GM18870 (cell line): Measurements from ENCODE around the gene CPNE5.
"Not testable (repeated sequence)": the region's sequence is repeated elsewhere in the genome, so short reads cannot be mapped to it uniquely, and the experiment has no call there.

Experiments used
- ATAC-seq: cut with Tn5 transposase; IDR thresholded peaks from one replicate; pipeline ENCODE4 v1.9.1; 2021; ENCODE audit warnings: moderate library complexity; ENCODE audit not compliant: unreplicated experiment

CPNE5 gene

DNA sequence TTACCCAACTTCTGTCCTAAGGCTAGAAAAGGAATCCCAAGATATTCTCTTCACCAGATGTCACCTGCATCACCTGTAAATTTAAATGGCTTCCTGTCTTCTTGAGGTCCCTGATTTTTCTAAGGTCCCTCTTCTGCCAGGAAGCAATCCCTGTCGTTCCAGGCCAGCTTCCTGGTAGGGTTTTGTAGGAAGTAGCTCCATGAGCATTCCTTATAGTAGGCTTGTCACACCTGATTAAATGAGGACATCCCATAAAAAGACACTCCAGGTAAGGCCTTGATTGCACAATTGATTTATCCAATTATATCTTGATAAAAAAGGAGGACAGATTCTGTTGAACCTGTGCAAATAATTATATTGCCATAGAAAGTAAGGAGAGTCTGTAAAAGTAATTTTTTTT is 132.9 kb downstream of the CPNE5 start:
- ATAC-seq: no peak

DNA sequence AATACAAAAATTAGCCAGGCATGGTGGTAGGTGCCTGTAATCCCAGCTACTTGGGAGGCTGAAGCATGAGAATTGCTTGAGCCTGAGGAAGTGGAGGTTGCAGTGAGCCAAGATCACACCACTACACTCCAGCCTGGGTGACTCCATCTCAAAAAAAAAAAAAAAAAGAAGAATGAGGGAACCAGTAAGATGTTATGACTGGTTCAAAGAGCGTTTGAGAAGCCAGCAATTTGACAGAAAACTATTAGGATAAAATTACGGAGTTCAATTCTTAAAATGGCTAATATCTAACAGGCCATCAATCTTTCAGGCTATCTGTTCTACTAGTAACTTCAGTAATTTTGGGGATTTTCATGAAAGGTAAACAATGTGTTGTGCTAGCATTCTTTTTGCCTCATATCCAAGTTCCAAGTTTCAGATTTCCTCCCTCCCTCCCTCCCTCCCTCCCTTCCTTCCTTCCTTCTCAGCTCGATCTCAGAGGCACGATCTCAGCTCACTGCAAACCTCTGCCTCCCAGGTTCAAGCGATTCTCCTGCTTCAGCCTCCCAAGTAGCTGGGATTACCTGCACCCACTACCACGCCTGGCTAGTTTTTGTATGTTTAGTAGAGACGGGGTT is 134.2 kb downstream of the CPNE5 start:
- not testable (repeated sequence) for ATAC-seq

DNA sequence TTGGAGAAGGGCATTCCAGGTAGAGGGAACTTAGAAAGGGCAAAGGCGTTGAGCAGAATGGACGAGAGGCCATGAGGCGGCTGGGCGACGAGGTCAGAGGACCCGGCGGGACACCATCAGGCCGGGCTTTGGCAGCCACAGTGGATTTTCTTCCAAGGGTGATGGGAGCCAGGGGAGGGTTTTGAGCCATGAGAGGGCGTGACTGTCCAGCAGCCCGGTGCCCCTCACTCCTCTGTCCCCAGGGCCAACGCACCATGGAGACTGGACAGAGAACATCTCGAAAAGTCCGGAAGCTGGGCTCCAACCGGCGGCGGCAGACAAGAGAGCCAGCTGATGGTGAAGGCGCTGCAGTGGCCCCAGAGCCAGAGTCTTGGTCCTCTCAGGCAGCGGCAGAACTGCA is 135.3 kb downstream of the CPNE5 start:
- no peak for ATAC-seq

DNA sequence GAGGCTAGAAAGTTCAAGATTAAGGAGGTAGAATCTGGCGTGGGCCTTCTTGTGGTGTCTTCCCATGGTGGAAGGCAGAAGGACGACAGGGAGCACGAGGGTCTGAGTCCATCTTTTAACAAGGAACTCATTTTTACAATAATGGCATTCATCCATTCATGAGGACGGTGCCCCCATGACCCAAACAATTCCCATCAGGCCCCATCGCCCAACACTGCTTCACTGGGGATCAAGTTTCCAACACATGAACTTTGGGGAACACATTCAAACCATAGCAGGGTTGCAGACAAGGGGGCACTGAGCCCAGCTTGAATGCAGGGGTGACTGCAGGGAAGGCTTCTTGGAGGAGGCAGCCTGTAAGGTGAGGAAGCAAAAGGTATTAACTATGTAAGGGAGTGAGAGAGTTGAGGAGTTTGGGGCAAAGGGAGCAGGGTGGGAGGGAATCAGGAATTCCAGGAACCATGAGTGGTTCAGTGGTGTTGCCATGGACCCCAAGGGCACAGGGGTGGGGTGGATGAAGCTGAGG is 136.1 kb downstream of the CPNE5 start:
- no peak for ATAC-seq

DNA sequence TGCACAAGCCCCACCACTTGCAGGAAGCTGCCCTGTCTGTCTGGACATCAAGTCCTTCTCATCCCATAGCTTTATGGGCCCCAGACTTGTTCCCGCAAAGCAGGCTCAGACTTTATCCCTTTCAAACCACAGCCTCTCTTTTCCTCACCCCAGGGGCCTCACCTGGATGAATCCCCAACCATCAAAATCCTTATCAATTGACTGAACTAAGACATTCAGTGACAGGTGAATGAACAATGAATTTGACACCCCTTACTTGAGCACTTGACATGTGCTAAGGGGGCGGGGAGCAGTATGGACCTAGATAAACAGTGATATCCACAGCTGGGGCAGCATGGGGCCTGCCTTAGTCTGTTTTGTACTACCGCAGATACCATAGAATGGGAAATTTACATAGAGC is 136.6 kb downstream of the CPNE5 start:
- no peak for ATAC-seq

DNA sequence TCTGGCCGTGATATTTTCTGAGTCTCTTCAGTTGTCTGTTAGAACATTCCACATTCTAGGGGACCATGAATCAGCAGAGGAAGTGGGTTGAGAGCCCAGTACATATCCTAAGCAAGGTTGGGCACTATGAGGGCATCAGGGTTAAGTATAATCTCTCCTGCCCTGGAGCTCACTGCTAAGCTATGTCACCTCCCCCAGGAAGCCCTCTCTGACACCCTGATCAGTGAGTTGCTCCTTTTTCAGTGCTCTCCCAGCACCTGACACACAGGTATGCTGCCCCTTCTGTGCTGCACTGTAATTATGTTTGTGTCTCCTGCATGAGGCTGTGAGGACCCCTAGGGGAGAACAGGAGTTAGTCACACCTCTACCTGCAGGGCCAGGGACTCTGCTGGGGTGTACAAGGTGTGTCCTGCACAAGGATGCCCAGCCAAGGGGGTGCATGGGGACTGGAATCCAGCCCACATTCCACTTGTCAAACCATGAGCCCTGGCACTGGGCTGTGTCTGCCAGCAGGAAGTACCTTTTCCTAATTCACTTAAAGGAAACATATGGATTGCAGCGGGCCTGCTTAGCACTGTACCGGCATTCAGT is 137.7 kb downstream of the CPNE5 start:
- ATAC-seq: no peak

DNA sequence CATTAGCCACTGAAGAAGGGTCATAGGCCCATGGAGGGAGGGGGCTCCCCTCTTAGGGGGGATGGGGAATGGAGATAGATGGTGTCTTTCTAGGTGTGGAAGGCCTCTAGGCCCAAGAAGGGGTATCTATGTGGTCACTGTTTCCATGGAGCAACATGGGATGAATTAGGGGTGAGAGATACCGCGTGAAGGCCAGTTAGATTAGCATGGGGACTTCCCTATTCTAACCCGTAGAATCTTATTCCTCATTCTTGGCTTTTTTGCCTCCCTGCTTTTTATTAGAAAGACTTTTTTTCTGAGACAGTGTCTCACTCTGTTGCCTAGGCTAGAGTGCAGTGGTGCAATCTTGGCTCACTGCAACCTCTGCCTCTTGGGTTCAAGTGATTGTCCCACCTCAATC is 138.4 kb downstream of the CPNE5 start:
- ATAC-seq: no peak

DNA sequence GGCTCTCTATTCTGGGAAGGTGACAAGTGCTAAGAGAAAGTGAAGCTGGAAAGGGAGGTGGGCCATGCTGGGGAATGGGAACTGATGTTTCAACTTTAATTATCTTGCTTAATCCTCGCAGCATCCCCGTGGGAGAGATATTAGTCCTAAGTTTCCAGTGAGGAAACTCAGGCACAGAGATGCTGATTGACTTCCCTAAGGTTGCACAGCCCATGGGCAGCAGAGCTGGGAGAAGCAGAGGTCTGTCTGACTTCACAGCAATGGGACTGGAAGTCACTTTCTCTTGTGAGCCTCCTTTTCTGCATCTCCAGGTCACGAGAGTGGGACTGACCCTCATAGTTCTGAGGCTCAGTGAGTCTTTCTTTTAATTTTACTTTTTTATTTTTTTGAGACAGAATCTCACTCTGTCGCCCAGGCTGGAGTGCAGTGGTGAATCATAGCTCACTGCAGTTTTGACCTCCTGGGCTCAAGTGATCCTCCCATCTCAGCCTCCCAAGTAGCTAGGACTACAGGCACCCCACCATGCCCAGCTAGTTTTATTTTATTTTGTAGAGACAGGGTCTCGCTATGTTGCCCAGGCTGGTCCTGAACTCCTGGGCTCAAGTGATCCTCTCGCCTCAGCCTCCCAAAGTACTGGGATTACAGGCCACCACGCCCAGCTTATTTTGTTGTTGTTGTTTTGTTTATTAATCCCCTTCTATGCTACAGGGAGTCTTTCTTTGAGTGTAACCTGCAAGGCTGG is 139.0 kb downstream of the CPNE5 start:
- ATAC-seq: no peak

DNA sequence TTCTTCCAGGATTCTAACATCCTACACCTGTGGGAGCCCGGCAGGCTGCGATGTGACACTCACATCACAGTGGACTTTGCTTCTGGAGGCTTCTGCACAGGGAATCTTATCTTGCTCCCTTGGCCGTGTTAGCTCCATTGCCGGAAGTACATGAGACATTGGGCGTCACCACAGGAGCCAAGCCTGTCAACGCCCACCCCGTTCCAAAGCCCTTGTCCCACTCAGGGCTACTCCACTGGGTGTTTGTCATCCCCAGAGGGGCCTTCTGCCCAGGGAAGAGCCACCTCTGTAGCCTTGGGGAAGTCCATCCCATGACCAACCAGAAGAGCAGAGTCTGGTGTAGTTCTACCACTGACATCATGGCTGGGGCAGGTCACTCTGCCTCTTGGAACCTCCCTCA is 139.9 kb downstream of the CPNE5 start:
- ATAC-seq: no peak

DNA sequence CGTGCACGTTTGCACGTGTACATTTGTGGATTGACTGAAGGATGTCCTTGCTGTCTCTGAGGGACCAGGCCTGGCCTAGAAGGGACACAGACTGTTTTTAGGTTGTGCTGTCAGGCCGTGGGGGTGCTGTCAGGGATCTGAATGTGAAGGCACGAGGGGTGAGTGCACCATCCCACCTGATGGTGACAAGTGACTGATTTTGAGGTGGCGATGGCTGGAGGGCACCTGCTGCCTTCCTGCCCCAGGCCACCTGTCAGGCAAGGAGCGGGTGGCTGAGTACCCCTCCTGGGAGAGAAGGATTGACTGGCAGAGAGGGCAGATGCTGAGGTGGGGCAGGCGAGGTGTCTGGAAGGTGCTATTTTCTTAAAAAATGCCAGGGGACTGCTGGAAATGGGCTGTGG is 140.4 kb downstream of the CPNE5 start:
- ATAC-seq: no peak

DNA sequence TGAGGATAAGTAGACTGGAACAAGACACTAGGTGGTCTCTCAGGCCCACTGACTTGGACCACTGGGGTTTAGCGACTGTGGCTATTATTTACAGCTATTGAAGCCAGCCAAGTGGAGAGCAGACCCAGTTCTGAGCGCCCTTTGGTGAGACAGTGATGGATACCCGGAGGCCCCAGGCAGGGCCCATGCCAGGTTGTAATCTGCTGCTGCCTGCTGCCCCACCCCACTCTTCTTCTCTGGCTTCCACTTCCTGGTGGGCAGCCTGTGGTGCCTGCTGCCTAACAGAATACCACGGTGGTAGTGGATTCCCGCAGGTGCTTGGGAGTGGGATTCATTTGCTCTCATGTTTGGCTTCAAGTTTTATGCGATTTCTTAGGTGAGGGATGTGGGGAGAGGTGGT is 141.0 kb downstream of the CPNE5 start:
- ATAC-seq: no peak

DNA sequence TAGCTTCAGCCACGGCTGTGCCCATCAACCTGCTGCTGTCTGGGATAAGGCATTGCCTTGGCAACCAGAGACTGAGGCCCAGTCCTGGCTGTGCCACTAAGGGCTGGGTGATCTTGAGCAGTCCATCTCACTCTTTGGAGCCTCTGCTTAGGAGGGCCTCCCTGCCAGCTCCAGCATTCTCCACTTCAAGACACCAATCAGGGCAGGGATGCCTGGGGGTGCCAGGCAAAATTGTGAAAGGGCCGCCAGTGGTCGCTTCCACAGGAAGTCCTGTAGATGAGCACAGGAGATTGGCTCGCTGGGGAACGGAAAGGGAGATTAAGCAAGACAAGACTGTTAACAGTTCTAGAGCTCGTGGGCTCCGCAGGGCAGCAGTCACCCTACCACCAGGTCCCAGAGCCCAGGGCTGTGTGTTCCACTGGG is 141.8 kb downstream of the CPNE5 start, which contains the start of gene RAB44:
Gene RAB44 (plus strand): TSS at position 346 of the 423 bp plus-strand sequence. CDS start 6,410 bp downstream, outside the sequence.
- no peak for ATAC-seq

DNA sequence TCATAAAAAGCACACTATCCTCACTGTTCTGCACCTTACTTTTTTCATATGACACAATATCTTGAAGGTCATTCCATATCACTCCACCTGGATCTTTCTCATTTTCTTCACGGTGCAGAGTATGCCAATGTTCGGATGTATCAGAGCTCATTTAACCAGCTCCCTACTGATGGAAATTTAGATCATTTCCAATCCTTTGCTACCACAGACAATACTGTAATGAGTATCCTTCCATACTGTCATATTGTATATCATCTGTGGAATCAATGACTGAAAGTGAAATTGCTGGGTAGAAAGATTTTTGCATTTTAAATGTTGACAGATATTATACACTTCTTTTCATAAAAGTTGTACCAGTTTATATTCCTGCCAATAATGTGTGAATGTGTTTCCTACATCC is 143.8 kb downstream of the CPNE5 start:
- ATAC-seq: no peak

DNA sequence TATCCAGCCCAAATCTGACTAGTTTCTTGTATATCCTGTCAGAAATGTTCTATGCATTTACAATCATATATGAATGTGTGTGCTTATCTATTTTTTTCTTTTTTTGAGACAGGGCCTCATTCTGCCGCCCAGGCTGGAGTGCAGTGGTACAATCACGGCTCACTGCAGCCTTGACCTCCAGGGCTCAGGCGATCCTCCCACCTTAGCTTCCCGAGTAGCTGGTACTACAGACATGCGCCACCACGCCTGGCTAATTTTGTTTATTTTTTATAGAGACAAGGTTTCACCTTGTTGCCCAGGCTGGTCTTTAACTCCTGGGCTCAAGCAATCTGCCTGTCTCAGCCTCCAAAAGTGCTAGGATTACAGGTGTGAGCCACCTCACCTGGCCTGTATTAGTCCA is 144.6 kb downstream of the CPNE5 start:
- no peak for ATAC-seq

DNA sequence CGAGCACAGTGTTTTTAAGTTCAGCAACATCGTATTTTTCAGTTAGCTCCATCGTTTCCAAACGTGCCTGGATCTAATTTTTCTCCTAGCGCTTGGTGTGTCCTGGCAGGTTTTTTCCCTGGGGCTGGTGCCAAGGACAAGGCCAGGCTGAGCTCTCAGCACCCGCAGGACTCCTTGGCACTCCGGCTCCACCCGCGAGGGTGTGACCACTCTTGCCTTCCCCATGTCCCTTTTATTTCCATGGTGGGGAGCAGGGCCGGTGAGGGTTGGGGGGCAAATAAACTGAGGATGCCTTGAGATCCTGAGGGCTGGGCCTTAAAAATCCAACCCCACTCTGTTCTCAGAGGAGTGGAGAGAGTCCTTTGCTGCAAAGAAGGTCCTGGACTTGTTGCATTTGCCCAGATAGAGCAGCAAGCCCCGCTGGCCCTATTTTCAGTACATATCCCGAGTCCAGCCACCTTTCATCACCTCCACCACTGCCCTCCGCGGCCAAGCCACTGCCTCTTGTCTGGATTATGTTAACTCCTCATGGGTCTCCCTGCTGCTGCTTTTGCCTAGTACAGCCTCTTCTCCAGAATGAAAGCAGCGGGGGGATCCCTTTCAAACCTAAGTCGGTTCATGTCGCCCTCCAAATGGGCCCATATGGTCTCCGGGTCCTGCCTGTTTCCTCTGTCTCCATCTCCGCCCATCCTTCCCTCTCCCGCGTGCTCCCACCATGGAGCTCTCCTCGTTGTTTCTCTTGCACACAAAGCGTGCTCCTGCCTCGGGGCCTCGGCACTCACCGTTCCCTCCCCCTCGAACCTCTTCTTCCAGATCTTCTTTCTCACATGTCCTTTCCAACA is 146.2 kb downstream of the CPNE5 start:
- ATAC-seq: no peak

DNA sequence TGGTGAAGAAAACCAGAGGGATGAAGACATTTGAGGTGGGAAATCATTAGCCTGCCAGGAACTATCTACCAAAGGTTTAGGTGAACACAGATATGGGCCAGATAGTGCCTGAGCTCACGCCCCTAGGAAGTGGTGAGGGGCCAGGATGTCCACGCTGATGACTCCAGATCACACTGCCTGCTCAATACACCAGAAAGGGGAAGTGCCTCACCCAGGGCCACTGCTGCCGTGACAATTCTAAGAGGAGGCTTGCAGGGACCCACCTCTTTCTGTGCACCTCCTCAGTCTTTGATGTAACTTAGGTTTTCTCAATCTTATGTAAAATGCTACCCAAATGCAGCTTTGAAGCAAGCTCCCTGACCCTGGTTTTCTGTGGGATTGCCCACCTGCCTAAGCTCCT is 147.0 kb downstream of the CPNE5 start:
- no peak for ATAC-seq

DNA sequence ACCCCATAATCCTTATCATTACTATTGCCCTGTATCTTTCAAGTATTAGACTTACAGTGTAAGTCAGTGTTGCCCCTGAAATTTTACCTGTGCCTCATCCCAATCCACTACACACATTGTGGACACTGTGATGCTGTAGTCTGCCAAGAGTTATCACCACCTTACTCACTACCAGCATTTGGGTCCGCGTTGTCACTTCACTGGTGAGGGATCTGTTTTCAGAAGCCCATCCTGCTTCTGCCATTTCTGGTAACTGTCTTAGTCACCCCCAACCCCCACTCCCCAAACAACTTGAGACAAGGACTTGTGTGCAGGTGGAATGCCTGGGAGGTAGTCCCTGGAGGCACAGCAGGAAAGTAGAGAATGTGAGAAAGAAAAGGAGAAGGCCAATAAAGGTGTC is 147.6 kb downstream of the CPNE5 start:
- no peak for ATAC-seq

DNA sequence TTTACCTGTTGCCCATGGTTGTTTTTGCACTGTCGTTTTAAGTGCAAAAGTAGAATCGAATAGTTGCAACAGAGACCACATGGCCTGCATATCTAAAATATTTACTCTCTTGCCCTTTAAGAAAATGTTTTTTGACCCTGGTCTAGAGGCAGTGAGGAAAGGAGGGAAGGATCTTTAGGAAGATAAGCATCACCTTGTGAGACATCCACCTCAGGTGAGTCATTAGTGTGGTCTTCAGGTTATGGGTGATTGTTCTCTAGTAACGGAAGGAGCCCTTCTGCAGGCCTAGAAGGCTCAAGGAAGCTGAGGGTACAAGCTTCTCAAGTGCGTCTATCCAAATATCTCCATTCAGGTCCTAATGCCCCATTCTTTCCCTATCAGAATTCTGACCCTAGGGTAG is 148.2 kb downstream of the CPNE5 start:
- no peak for ATAC-seq
